HG03439 (cell line): ENCODE measurements around the gene PPP1R12B.
A peak's percentile ranks its signal among the peaks of the same experiment; 100 is the strongest.
"Not testable (repeated sequence)": the region's sequence is repeated elsewhere in the genome, so short reads cannot be mapped to it uniquely, and the experiment has no call there.

ENCODE experiments used
- ATAC-seq: cut with Tn5 transposase; IDR thresholded peaks from one replicate; pipeline ENCODE4 v1.9.1; 2021; ENCODE audit warnings: mild to moderate bottlenecking, moderate library complexity; ENCODE audit not compliant: unreplicated experiment

PPP1R12B gene

GRCh38 chr1:202520857-202521216 is 172.3 kb downstream of the PPP1R12B start:
- ATAC-seq: not testable (repeated sequence)

- ATAC-seq: not testable (repeated sequence)
These were observed 173.0 kb downstream of the PPP1R12B start for GRCh38 chr1:202521484-202521883.

GRCh38 chr1:202521886-202522285 is 173.4 kb downstream of the PPP1R12B start:
- no peak for ATAC-seq

GRCh38 chr1:202526056-202526455 is 177.6 kb downstream of the PPP1R12B start:
- not testable (repeated sequence) for ATAC-seq

- not testable (repeated sequence) for ATAC-seq
These were observed 179.7 kb downstream of the PPP1R12B start for GRCh38 chr1:202528096-202528722.

- ATAC-seq: not testable (repeated sequence)
These were observed 182.2 kb downstream of the PPP1R12B start for GRCh38 chr1:202530686-202531085.

- no peak for ATAC-seq
These were observed 182.9 kb downstream of the PPP1R12B start for GRCh38 chr1:202531472-202531811.

- ATAC-seq: not testable (repeated sequence)
These were observed 183.5 kb downstream of the PPP1R12B start for GRCh38 chr1:202531812-202532616.

GRCh38 chr1:202539166-202539574 is 190.7 kb downstream of the PPP1R12B start:
- not testable (repeated sequence) for ATAC-seq

GRCh38 chr1:202539583-202539982 is 191.1 kb downstream of the PPP1R12B start:
- ATAC-seq: not testable (repeated sequence)

GRCh38 chr1:202540014-202540413 is 191.5 kb downstream of the PPP1R12B start:
- ATAC-seq: no peak

GRCh38 chr1:202540448-202540847 is 191.9 kb downstream of the PPP1R12B start:
- ATAC-seq: no peak

- not testable (repeated sequence) for ATAC-seq
These were observed 192.4 kb downstream of the PPP1R12B start for GRCh38 chr1:202540858-202541257.

- ATAC-seq: not testable (repeated sequence)
These were observed 193.9 kb downstream of the PPP1R12B start for GRCh38 chr1:202542415-202542814.

- not testable (repeated sequence) for ATAC-seq
These were observed 195.0 kb downstream of the PPP1R12B start for GRCh38 chr1:202543537-202543936.

- ATAC-seq: not testable (repeated sequence)
These were observed 196.4 kb downstream of the PPP1R12B start for GRCh38 chr1:202544766-202545449.

GRCh38 chr1:202545647-202546303 is 197.3 kb downstream of the PPP1R12B start:
- not testable (repeated sequence) for ATAC-seq

GRCh38 chr1:202546377-202546776 is 197.9 kb downstream of the PPP1R12B start:
- peak; percentile 30 for ATAC-seq

GRCh38 chr1:202546796-202547195 is 198.3 kb downstream of the PPP1R12B start:
- ATAC-seq: peak; percentile 78

GRCh38 chr1:202547215-202547614 is 198.7 kb downstream of the PPP1R12B start:
- no peak for ATAC-seq

GRCh38 chr1:202550088-202550487 is 201.6 kb downstream of the PPP1R12B start:
- ATAC-seq: not testable (repeated sequence)
